ENCODE measurements around the gene RNF11.

DNA sequence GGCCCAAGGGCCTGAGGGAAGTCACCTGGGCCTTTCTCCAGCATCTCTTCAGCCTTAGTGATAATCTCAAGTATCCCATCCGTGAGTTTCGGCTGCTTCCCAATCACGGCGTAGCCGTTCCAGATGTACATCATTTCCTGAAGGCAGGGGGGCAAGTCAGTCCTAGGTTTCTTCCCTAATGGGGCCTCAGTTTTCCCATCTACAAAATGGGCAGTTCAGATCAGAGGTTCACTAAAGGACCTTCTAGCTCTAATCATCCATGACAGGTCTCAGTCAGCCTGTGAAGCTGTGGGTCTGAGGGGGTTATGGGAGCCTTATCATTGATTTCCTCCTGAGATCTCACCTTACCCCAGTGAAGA, 54.4 kb downstream of the RNF11 start:
- TF ChIP-seq EZH2 (IDR thresholded peaks at IDR 0.05; ENCODE audit: low read depth, low read length, severe bottlenecking): no peak
- TF ChIP-seq, protein P1, sequence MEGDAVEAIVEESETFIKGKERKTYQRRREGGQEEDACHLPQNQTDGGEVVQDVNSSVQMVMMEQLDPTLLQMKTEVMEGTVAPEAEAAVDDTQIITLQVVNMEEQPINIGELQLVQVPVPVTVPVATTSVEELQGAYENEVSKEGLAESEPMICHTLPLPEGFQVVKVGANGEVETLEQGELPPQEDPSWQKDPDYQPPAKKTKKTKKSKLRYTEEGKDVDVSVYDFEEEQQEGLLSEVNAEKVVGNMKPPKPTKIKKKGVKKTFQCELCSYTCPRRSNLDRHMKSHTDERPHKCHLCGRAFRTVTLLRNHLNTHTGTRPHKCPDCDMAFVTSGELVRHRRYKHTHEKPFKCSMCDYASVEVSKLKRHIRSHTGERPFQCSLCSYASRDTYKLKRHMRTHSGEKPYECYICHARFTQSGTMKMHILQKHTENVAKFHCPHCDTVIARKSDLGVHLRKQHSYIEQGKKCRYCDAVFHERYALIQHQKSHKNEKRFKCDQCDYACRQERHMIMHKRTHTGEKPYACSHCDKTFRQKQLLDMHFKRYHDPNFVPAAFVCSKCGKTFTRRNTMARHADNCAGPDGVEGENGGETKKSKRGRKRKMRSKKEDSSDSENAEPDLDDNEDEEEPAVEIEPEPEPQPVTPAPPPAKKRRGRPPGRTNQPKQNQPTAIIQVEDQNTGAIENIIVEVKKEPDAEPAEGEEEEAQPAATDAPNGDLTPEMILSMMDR (IDR thresholded peaks at IDR 0.05; ENCODE audit: control extremely low read depth in 1 of 3, insufficient read depth in 1 of 3, low read depth in 1 of 3, low read length in 3 of 3): no peak
- no peak for TF ChIP-seq TEAD4 (IDR thresholded peaks at IDR 0.05; ENCODE audit: low read depth, low read length)
- no peak for TF ChIP-seq POLR2AphosphoS5 (IDR thresholded peaks at IDR 0.05; ENCODE audit: low read depth, low read length)
